Activated naive CD4-positive, alpha-beta T cell treated with anti-CD3 and anti-CD28 coated beads for 36 hours (primary cell): Measurements from ENCODE around the gene JUP. TPM values are rescaled to one million over a fixed set of nuclear protein-coding genes. Genes with fewer than 3 reads are reported as not detected.

Experiments
- CTCF ChIA-PET: fragments of 350-600 bp; sonication (Branson Sonifier 250); formaldehyde crosslinking; loops from one replicate; lab custom pipeline; 2021; ENCODE audit warnings: antibody characterized with exemption; lab: Charles Lee
- DNase-seq: peaks from one replicate; pipeline ENCODE4 v3.0.0-alpha.2; 2020
- H3K27ac Mint-ChIP-seq: one replicate; pipeline ENCODE4 v1.8.0; 2021; ENCODE audit warnings: mild to moderate bottlenecking, mixed read lengths
- H3K27me3 Mint-ChIP-seq: one replicate; pipeline ENCODE4 v1.8.0; 2021; ENCODE audit warnings: low read depth, mixed read lengths
- H3K36me3 Mint-ChIP-seq: one replicate; pipeline ENCODE4 v1.8.0; 2021; ENCODE audit warnings: low read depth, mixed read lengths
- H3K4me1 Mint-ChIP-seq: one replicate; pipeline ENCODE4 v1.8.0; 2021; ENCODE audit warnings: low read depth, mixed read lengths
- H3K4me3 Mint-ChIP-seq: one replicate; pipeline ENCODE4 v1.8.0; 2021; ENCODE audit warnings: mild to moderate bottlenecking, moderate library complexity, mixed read lengths
- H3K9me3 Mint-ChIP-seq: one replicate; pipeline ENCODE4 v1.8.0; 2021; ENCODE audit warnings: mixed read lengths
- intact Hi-C: fragments of 100-400 bp; cut with micrococcal nuclease; formaldehyde crosslinking; loops from one replicate; pipeline ENCODE4 v1.15.1; 2023
- total RNA-seq, 2 experiments: library from RNA; stranded (reverse); gene quantifications; one replicate each; pipeline ENCODE4 v1.2.3, GENCODE V29; 2021

JUP gene
- total RNA-seq, 2 experiments from 2014 or later: 0.27 to 0.33 TPM

- Mint-ChIP-seq H3K9me3 (no peaks in the 10 kb centered on the region), H3K36me3 (no peaks in the 10 kb centered on the region), H3K4me1 (peaks cover 3% of the 10 kb centered on the region), H3K27me3 (peaks cover 38% of the 10 kb centered on the region), H3K4me3 (no peak overlapping the region), H3K27ac (no peak overlapping the region)
- intact Hi-C loops: loop anchor here (5.0 to 10.0 kb wide), 2 partner anchors 128 to 150 kb away; partner anchors contain the start of gene KLHL11
- CTCF ChIA-PET: interaction anchor here (0.6 to 2.6 kb wide), 14 partner anchors 9 to 221 kb away, joined by 3 to 33 read pairs (median 3); partner anchors contain the start of genes JUP and P3H4
- no peak for DNase-seq
Observed at GRCh38 chr17:41736983-41737679, 49.4 kb downstream of the JUP start.

- Mint-ChIP-seq H3K4me1 (peaks cover 3% of the 10 kb centered on the region), H3K9me3 (no peaks in the 10 kb centered on the region), H3K36me3 (no peaks in the 10 kb centered on the region), H3K4me3 (no peak overlapping the region), H3K27me3 (peaks cover 49% of the 10 kb centered on the region), H3K27ac (no peak overlapping the region)
- DNase-seq: no peak
- intact Hi-C loops: loop anchor here (5.0 to 10.0 kb wide), 2 partner anchors 129 to 152 kb away; partner anchors contain the start of gene KLHL11
- CTCF ChIA-PET: interaction anchor here (0.8 to 2.6 kb wide), 4 partner anchors 16 to 66 kb away, joined by 3 to 33 read pairs (median 3); no protein-coding TSS in a partner anchor
Observed at GRCh38 chr17:41735744-41736143, 50.8 kb downstream of the JUP start.

GRCh38 chr17:41734949-41735313 is 51.6 kb downstream of the JUP start:
- no peak overlapping the region for H3K27ac Mint-ChIP-seq
- peaks cover 3% of the 10 kb centered on the region for H3K4me1 Mint-ChIP-seq
- CTCF ChIA-PET: interaction anchor here (0.8 kb wide), 1 partner anchor 67 kb away, joined by 3 read pairs; no protein-coding TSS in a partner anchor
- intact Hi-C loops: loop anchor here (5.0 to 10.0 kb wide), 2 partner anchors 130 to 152 kb away; partner anchors contain the start of gene KLHL11
- no peaks in the 10 kb centered on the region for H3K9me3 Mint-ChIP-seq
- peaks cover 49% of the 10 kb centered on the region for H3K27me3 Mint-ChIP-seq
- H3K36me3 Mint-ChIP-seq: no peaks in the 10 kb centered on the region
- H3K4me3 Mint-ChIP-seq: no peak overlapping the region
- DNase-seq: no peak

- no peak within 1 kb of the TSS for H3K27ac Mint-ChIP-seq
- no peak for DNase-seq
- peaks cover 3% of the 10 kb centered on the region for H3K4me1 Mint-ChIP-seq
- H3K27me3 Mint-ChIP-seq: peaks cover 49% of the 10 kb centered on the region
- no peaks in the 10 kb centered on the region for H3K9me3 Mint-ChIP-seq
- CTCF ChIA-PET: no interaction called here
- intact Hi-C loops: loop anchor here (10.0 kb wide), 1 partner anchor 130 kb away; the partner anchor contains the start of gene KLHL11
- H3K36me3 Mint-ChIP-seq: no peaks in the 10 kb centered on the region
- H3K4me3 Mint-ChIP-seq: no peak within 1 kb of the TSS
Observed at GRCh38 chr17:41734139-41734948, 52.2 kb downstream of the JUP start, which contains the start of gene HAP1. HAP1 (minus strand) TSS chr17:41734643; CDS start chr17:41734634, 9 bp downstream.

GRCh38 chr17:41733348-41734138 is 53.0 kb downstream of the JUP start:
- H3K36me3 Mint-ChIP-seq: no peaks in the 10 kb centered on the region
- no peak overlapping the region for H3K27ac Mint-ChIP-seq
- no peaks in the 10 kb centered on the region for H3K9me3 Mint-ChIP-seq
- no peak for DNase-seq
- intact Hi-C loops: loop anchor here (10.0 kb wide), 1 partner anchor 131 kb away; the partner anchor contains the start of gene KLHL11
- H3K4me3 Mint-ChIP-seq: no peak overlapping the region
- peaks cover 3% of the 10 kb centered on the region for H3K4me1 Mint-ChIP-seq
- CTCF ChIA-PET: interaction anchor here (0.7 to 3.0 kb wide), 2 partner anchors 68 to 73 kb away, joined by 3 to 13 read pairs; no protein-coding TSS in a partner anchor
- H3K27me3 Mint-ChIP-seq: peaks cover 49% of the 10 kb centered on the region

GRCh38 chr17:41731836-41732235 is 54.7 kb downstream of the JUP start:
- peaks cover 3% of the 10 kb centered on the region for H3K4me1 Mint-ChIP-seq
- H3K27me3 Mint-ChIP-seq: peaks cover 41% of the 10 kb centered on the region
- no peak for DNase-seq
- H3K27ac Mint-ChIP-seq: no peak overlapping the region
- CTCF ChIA-PET: interaction anchor here (0.5 to 3.0 kb wide), 3 partner anchors 70 to 138 kb away, joined by 3 to 13 read pairs (median 4); no protein-coding TSS in a partner anchor
- intact Hi-C loops: loop anchor here (10.0 kb wide), 1 partner anchor 133 kb away; the partner anchor contains the start of gene KLHL11
- H3K9me3 Mint-ChIP-seq: no peaks in the 10 kb centered on the region
- no peak overlapping the region for H3K4me3 Mint-ChIP-seq
- H3K36me3 Mint-ChIP-seq: no peaks in the 10 kb centered on the region

- DNase-seq: no peak
- intact Hi-C loops: loop anchor here (10.0 kb wide), 1 partner anchor 134 kb away; the partner anchor contains the start of gene KLHL11
- no peak overlapping the region for H3K27ac Mint-ChIP-seq
- H3K36me3 Mint-ChIP-seq: no peaks in the 10 kb centered on the region
- H3K27me3 Mint-ChIP-seq: peaks cover 30% of the 10 kb centered on the region
- CTCF ChIA-PET: interaction anchor here (1.0 to 3.0 kb wide), 2 partner anchors 56 to 71 kb away, joined by 4 to 13 read pairs; partner anchors contain the start of gene JUP
- H3K4me3 Mint-ChIP-seq: no peak overlapping the region
- H3K9me3 Mint-ChIP-seq: no peaks in the 10 kb centered on the region
- peaks cover 3% of the 10 kb centered on the region for H3K4me1 Mint-ChIP-seq
Observed at GRCh38 chr17:41730479-41730878, 56.0 kb downstream of the JUP start.

- peaks cover 18% of the 10 kb centered on the region for H3K27me3 Mint-ChIP-seq
- no peak overlapping the region for H3K27ac Mint-ChIP-seq
- H3K9me3 Mint-ChIP-seq: no peaks in the 10 kb centered on the region
- no peak for DNase-seq
- no peak overlapping the region for H3K4me3 Mint-ChIP-seq
- CTCF ChIA-PET: interaction anchor here (1.1 kb wide), 1 partner anchor 10 kb away, joined by 3 read pairs; no protein-coding TSS in a partner anchor
- H3K4me1 Mint-ChIP-seq: peaks cover 2% of the 10 kb centered on the region
- H3K36me3 Mint-ChIP-seq: no peaks in the 10 kb centered on the region
- intact Hi-C loops: no loop called here
Observed at GRCh38 chr17:41728056-41728455, 58.5 kb downstream of the JUP start.

GRCh38 chr17:41725134-41725533 is 61.4 kb downstream of the JUP start:
- H3K27ac Mint-ChIP-seq: no peak overlapping the region
- no peaks in the 10 kb centered on the region for H3K9me3 Mint-ChIP-seq
- H3K27me3 Mint-ChIP-seq: no peaks in the 10 kb centered on the region
- H3K36me3 Mint-ChIP-seq: no peaks in the 10 kb centered on the region
- H3K4me1 Mint-ChIP-seq: no peaks in the 10 kb centered on the region
- intact Hi-C loops: no loop called here
- no peak for DNase-seq
- no peak overlapping the region for H3K4me3 Mint-ChIP-seq
- CTCF ChIA-PET: interaction anchor here (0.7 to 1.2 kb wide), 3 partner anchors 29 to 86 kb away, joined by 3 read pairs; partner anchors contain the start of gene P3H4

- no peak overlapping the region for H3K4me3 Mint-ChIP-seq
- no peak for DNase-seq
- no peaks in the 10 kb centered on the region for H3K4me1 Mint-ChIP-seq
- H3K27ac Mint-ChIP-seq: no peak overlapping the region
- CTCF ChIA-PET: interaction anchor here (0.7 to 1.8 kb wide), 3 partner anchors 28 to 87 kb away, joined by 3 to 5 read pairs (median 3); partner anchors contain the start of gene P3H4
- intact Hi-C loops: no loop called here
- no peaks in the 10 kb centered on the region for H3K36me3 Mint-ChIP-seq
- H3K27me3 Mint-ChIP-seq: no peaks in the 10 kb centered on the region
- no peaks in the 10 kb centered on the region for H3K9me3 Mint-ChIP-seq
Observed at GRCh38 chr17:41724476-41725050, 61.9 kb downstream of the JUP start.
